ENCODE measurements around the gene ASS1. TPM values are rescaled to one million over a fixed set of nuclear protein-coding genes. Genes with fewer than 3 reads are reported as not detected.

Gene ASS1
- 3.1 TPM for total RNA-seq (ENCODE audit: unreplicated experiment)
- long read RNA-seq, partial matches to known transcripts = 0 of 2 reads
- long read RNA-seq, other reads (novel, unspliced or antisense) = 0 of 2 reads

DNA sequence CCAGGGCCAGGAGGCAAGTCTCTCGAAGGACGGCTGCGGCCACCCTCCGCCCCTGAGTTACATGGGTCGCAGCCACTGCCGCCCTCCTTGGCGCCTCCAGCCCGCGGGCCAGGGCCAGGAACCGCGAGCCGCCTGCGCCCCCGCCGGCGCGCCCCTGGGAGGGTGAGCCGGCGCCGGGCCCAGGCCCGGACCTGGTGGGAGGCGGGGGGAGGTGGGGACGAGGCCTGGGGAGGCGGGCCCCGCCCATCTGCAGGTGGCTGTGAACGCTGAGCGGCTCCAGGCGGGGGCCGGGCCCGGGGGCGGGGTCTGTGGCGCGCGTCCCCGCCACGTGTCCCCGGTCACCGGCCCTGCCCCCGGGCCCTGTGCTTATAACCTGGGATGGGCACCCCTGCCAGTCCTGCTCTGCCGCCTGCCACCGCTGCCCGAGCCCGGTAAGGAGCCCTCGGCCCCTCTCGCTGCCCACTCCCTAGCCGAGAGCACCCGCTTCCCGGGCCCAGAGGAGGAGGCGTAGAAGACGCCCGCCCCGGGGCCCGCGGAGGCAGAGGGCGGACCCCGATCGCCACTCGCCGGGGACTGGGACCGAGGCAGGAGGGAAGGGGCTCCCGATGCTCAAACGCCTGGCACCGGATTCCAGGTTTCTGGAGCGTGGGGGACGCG is at the start of gene ASS1:
TSS of gene ASS1 (plus strand) at position 397 of the 657 bp plus-strand sequence. CDS start 7,268 bp downstream, outside the sequence.
- peaks cover 2% of the 10 kb centered on the region for H3K27me3 Mint-ChIP-seq (ENCODE audit: unreplicated experiment)
- H3K4me1 Mint-ChIP-seq (ENCODE audit: unreplicated experiment) = peaks cover 6% of the 10 kb centered on the region
- peaks cover 3% of the 10 kb centered on the region for H3K36me3 Mint-ChIP-seq (ENCODE audit: low read depth, unreplicated experiment)
- peak; percentile 28 for DNase-seq (ENCODE audit: low spot score)
- TF ChIP-seq CTCF (IDR thresholded peaks at IDR 0.05; ENCODE audit: unreplicated experiment) = no peak
- no peak within 1 kb of the TSS for H3K27ac Mint-ChIP-seq (ENCODE audit: unreplicated experiment)
- peak within 1 kb of the TSS; percentile 56 for H3K4me3 Mint-ChIP-seq (ENCODE audit: unreplicated experiment)
- H3K9me3 Mint-ChIP-seq (ENCODE audit: unreplicated experiment) = no peaks in the 10 kb centered on the region

DNA sequence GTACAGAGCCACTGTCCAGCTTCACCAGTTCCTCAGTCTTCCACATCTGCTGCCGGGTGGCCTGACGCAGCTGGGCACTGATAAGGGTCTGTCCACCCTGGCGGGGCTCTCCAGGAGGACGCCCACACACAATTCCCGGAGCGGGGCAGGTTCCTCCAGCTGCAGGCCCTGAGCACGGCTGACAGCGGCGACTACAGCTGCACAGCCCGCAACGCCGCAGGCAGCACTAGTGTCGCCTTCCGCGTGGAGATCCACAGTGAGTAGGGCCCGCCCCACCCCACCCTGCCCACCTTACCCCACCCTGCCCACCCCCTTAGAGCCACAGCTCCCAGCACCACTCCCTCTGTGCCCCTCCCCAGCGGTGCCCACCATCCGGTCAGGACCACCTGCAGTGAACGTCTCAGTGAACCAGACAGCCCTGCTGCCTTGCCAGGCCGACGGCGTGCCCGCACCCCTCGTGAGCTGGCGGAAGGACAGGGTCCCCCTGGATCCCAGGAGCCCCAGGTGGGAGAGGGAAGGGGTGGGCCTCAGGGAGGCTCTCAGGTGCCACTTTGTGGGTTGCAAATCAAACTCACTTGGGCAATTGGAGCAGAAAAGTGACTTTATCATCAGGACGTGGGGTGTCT is 48.8 kb upstream of the ASS1 start:
- TF ChIP-seq CTCF (IDR thresholded peaks at IDR 0.05; ENCODE audit: unreplicated experiment) = no peak
- DNase-seq (ENCODE audit: low spot score) = no peak
- peaks cover 3% of the 10 kb centered on the region for H3K4me1 Mint-ChIP-seq (ENCODE audit: unreplicated experiment)
- H3K36me3 Mint-ChIP-seq (ENCODE audit: low read depth, unreplicated experiment) = peaks cover 14% of the 10 kb centered on the region
- no peaks in the 10 kb centered on the region for H3K9me3 Mint-ChIP-seq (ENCODE audit: unreplicated experiment)
- H3K27me3 Mint-ChIP-seq (ENCODE audit: unreplicated experiment) = peaks cover 1% of the 10 kb centered on the region
- H3K27ac Mint-ChIP-seq (ENCODE audit: unreplicated experiment) = no peak overlapping the region
- H3K4me3 Mint-ChIP-seq (ENCODE audit: unreplicated experiment) = no peak overlapping the region

GRCh38 chr9:130396581-130396980 is 48.2 kb upstream of the ASS1 start:
- no peak overlapping the region for H3K27ac Mint-ChIP-seq (ENCODE audit: unreplicated experiment)
- DNase-seq (ENCODE audit: low spot score) = no peak

DNA sequence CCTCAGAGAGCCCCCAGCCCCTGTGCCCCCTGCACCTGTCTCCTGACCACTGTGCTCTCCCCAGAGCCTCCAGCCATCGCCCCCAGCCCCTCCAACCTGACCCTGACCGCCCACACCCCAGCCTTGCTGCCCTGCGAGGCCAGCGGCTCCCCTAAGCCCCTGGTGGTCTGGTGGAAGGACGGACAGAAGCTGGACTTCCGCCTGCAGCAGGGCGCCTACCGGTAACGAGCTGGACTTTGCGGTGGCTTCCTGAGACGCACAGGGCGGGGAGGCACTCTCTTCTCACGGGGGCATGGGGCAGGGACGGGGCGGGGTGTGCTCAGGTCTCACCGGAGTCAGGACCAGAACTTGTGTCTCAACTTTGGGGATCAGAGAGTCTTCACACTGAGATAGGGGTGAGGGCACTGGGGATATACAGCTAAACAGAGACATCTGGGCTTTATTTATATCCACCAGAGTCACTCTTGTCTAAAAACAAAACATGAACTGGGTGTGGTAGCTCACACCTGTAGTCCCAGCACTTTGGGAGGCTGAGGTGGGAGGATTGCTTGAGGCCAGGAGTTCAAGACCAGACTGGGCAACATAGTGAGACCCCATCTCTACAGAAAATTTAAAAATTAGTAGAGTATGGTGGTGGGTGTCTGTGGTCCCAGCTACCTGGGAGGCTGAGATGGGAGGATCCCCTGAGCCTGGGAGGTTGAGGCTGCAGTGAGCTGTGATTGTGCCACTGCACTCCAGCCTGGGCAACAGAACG is 46.1 kb upstream of the ASS1 start:
- peaks cover 14% of the 10 kb centered on the region for H3K36me3 Mint-ChIP-seq (ENCODE audit: low read depth, unreplicated experiment)
- peaks cover 3% of the 10 kb centered on the region for H3K4me1 Mint-ChIP-seq (ENCODE audit: unreplicated experiment)
- no peak for TF ChIP-seq CTCF (IDR thresholded peaks at IDR 0.05; ENCODE audit: unreplicated experiment)

More at GRCh38 chr9:130396581-130396980, 48.2 kb upstream of the ASS1 start:
- peaks cover 14% of the 10 kb centered on the region for H3K36me3 Mint-ChIP-seq (ENCODE audit: low read depth, unreplicated experiment)
- H3K4me3 Mint-ChIP-seq (ENCODE audit: unreplicated experiment) = peak overlapping the region; percentile 66
- no peaks in the 10 kb centered on the region for H3K9me3 Mint-ChIP-seq (ENCODE audit: unreplicated experiment)
- TF ChIP-seq CTCF (IDR thresholded peaks at IDR 0.05; ENCODE audit: unreplicated experiment) = no peak
- peaks cover 1% of the 10 kb centered on the region for H3K27me3 Mint-ChIP-seq (ENCODE audit: unreplicated experiment)
- peaks cover 3% of the 10 kb centered on the region for H3K4me1 Mint-ChIP-seq (ENCODE audit: unreplicated experiment)

More for the DNA sequence above, 46.1 kb upstream of the ASS1 start:
- peaks cover 5% of the 10 kb centered on the region for H3K27me3 Mint-ChIP-seq (ENCODE audit: unreplicated experiment)
- no peak overlapping the region for H3K27ac Mint-ChIP-seq (ENCODE audit: unreplicated experiment)
- no peaks in the 10 kb centered on the region for H3K9me3 Mint-ChIP-seq (ENCODE audit: unreplicated experiment)
- no peak for DNase-seq (ENCODE audit: low spot score)
- no peak overlapping the region for H3K4me3 Mint-ChIP-seq (ENCODE audit: unreplicated experiment)
